Endothelial cell of umbilical vein (primary cell): ENCODE measurements around the gene DHRS9. TPM values are rescaled to one million over a fixed set of nuclear protein-coding genes. Genes with fewer than 3 reads are reported as not detected.

ENCODE experiments used
- BruUV-seq: library from RNA; stranded (reverse); fragments of 400-500 nt; replicated peaks from 2 replicates; lab custom pipeline; 2021; lab: Mats Ljungman, UMichigan
- CTCF ChIA-PET: fragments of 300-600, 350-600 bp; sonication (Branson Sonifier 250); formaldehyde crosslinking; loops from one replicate; lab custom pipeline; 2021; ENCODE audit warnings: antibody characterized with exemption, inconsistent platforms; lab: Charles Lee
- POLR2A ChIA-PET: fragments of 300-600, 350-600 bp; sonication (Branson Sonifier 250); formaldehyde crosslinking; loops from one replicate; lab custom pipeline; 2021; ENCODE audit warnings: antibody characterized with exemption, inconsistent platforms; lab: Charles Lee
- DNase-seq: peaks from one replicate; pipeline ENCODE4 v3.0.0-alpha.2; 2011; ENCODE audit warnings: low read depth, low spot score
- FAIRE-seq: peaks from 2 replicates; lab custom pipeline; 2011; peaks lifted over from hg19 to GRCh38; lab: Jason Lieb, UNC
- H2AFZ ChIP-seq: 2 replicates; pipeline ENCODE4 v1.6.0; 2012; ENCODE audit warnings: low read depth, low read length, control low read depth, inconsistent platforms
- H3K27ac ChIP-seq: 2 replicates; pipeline ENCODE4 v1.5.1; 2011; ENCODE audit warnings: low read depth, mild to moderate bottlenecking, control low read depth, low read length, moderate library complexity; ENCODE audit not compliant: insufficient read depth
- H3K27me3 ChIP-seq, 2 experiments: 2 replicates each; pipeline versions ENCODE4 v1.6.0 to v1.6.1; 2011; ENCODE audit warnings: low read length in 2 of 2, mixed read lengths in 1 of 2; ENCODE audit not compliant: control insufficient read depth in 2 of 2, insufficient read depth in 2 of 2
- H3K36me3 ChIP-seq, 2 experiments: 2 replicates in 1 of 2; 3 replicates in 1 of 2; pipeline ENCODE4 v1.5.1; 2011; ENCODE audit warnings: low read length in 2 of 2, mild to moderate bottlenecking in 1 of 2, moderate library complexity in 1 of 2; ENCODE audit not compliant: control insufficient read depth in 2 of 2, insufficient read depth in 2 of 2; ENCODE audit errors: extremely low read depth in 1 of 2
- H3K4me1 ChIP-seq: 3 replicates; pipeline ENCODE4 v1.5.1; 2011; ENCODE audit warnings: mild to moderate bottlenecking, low read length; ENCODE audit not compliant: control insufficient read depth, insufficient read depth; ENCODE audit errors: extremely low read depth
- H3K4me2 ChIP-seq: 2 replicates; pipeline ENCODE4 v1.6.1; 2011; ENCODE audit warnings: low read length, control low read depth, mixed read lengths; ENCODE audit not compliant: insufficient read depth
- H3K4me3 ChIP-seq, 3 experiments: fragments of 200-600 bp in 1 of 3; sonication (generic), shearing (Covaris generic) in 1 of 3; replicated peaks in 1 of 3; 2 replicates each; pipeline ENCODE4 v1.5.1; 2011 to 2016; ENCODE audit warnings: control low read depth in 3 of 3, low read length in 3 of 3, mild to moderate bottlenecking in 2 of 3, inconsistent platforms in 1 of 3, low read depth in 1 of 3, moderate library complexity in 1 of 3; ENCODE audit not compliant: insufficient read depth in 1 of 3
- H3K79me2 ChIP-seq: 2 replicates; pipeline ENCODE4 v1.6.0; 2012; ENCODE audit warnings: low read length, inconsistent platforms; ENCODE audit not compliant: control insufficient read depth, insufficient read depth
- H3K9ac ChIP-seq: replicated peaks from 2 replicates; pipeline ENCODE3; 2011; ENCODE audit warnings: low read length, control low read depth; ENCODE audit not compliant: insufficient read depth; ENCODE audit errors: extremely low read depth
- H3K9me1 ChIP-seq: replicated peaks from 3 replicates; pipeline ENCODE4 v1.6.0; 2011; ENCODE audit warnings: mild to moderate bottlenecking, low read length; ENCODE audit not compliant: control insufficient read depth, insufficient read depth; ENCODE audit errors: extremely low read depth
- H3K9me3 ChIP-seq: replicated peaks from 2 replicates; pipeline ENCODE4 v1.5.1; 2012; ENCODE audit warnings: low read length, inconsistent platforms; ENCODE audit not compliant: control insufficient read depth, insufficient read depth
- H4K20me1 ChIP-seq: replicated peaks from 2 replicates; pipeline ENCODE3; 2011; ENCODE audit warnings: mild to moderate bottlenecking, low read length; ENCODE audit not compliant: control insufficient read depth, insufficient read depth; ENCODE audit errors: extremely low read depth
- CTCF ChIP-seq, 2 donors: IDR thresholded peaks; 1 replicate in 1 of 2; 2 replicates in 1 of 2; pipeline ENCODE4 v1.5.1; 2011; ENCODE audit warnings: low read length in 2 of 2, mild to moderate bottlenecking in 2 of 2, moderate library complexity in 2 of 2, control low read depth in 1 of 2, inconsistent platforms in 1 of 2, low read depth in 1 of 2; ENCODE audit not compliant: insufficient read depth in 1 of 2; ENCODE audit errors: extremely low read depth in 1 of 2
- EZH2 ChIP-seq: IDR thresholded peaks from 2 replicates; pipeline ENCODE4 v1.6.1; 2012; ENCODE audit warnings: borderline replicate concordance, low read depth, mild to moderate bottlenecking, moderate library complexity, low read length, inconsistent platforms; ENCODE audit not compliant: severe bottlenecking
- FOS ChIP-seq: IDR thresholded peaks from 2 replicates; pipeline ENCODE4 v1.6.1; 2011; ENCODE audit warnings: mild to moderate bottlenecking, low read length, moderate library complexity, borderline replicate concordance; ENCODE audit not compliant: insufficient read depth
- GATA2 ChIP-seq: IDR thresholded peaks from 2 replicates; pipeline ENCODE4 v1.7.0; 2011; ENCODE audit warnings: low read depth, mild to moderate bottlenecking, moderate library complexity, mixed read lengths, low read length; ENCODE audit not compliant: insufficient read length, insufficient read depth
- JUN ChIP-seq: IDR thresholded peaks from 2 replicates; pipeline ENCODE4 v1.6.1; 2011; ENCODE audit warnings: borderline replicate concordance, low read depth; ENCODE audit not compliant: insufficient read length, insufficient read depth
- MYC ChIP-seq: IDR thresholded peaks from one replicate; pipeline ENCODE4 v1.6.1; 2011; ENCODE audit warnings: mild to moderate bottlenecking, low read depth, low read length
- POLR2A ChIP-seq: IDR thresholded peaks from 2 replicates; pipeline ENCODE4 v1.6.1; 2012; ENCODE audit warnings: low read depth, mild to moderate bottlenecking, control low read depth, low read length
- POLR2AphosphoS5 ChIP-seq: IDR thresholded peaks from 2 replicates; pipeline ENCODE4 v1.6.1; 2012; ENCODE audit warnings: low read depth, mild to moderate bottlenecking, control low read depth, low read length, moderate library complexity; ENCODE audit not compliant: insufficient read depth
- dilution Hi-C: fragments of 300-500 bp; cut with MboI; formaldehyde crosslinking; loops from one replicate; pipeline ENCODE4 v1.15.0; 2019; ENCODE audit warnings: low sequenced_read_pairs; ENCODE audit not compliant: extremely low pct_ligation_motif_present
- intact Hi-C: fragments of 100-400 bp; cut with micrococcal nuclease; formaldehyde crosslinking; loops from one replicate; pipeline ENCODE4 v1.10.0; 2022
- polyA plus RNA-seq, 4 experiments: library from polyadenylated mRNA; depleted of rRNA in 3 of 4; stranded (reverse) in 3 of 4; unstranded in 1 of 4; fragments of >200 nt; gene quantifications; 2 replicates each; pipeline versions ENCODE4 v1.2.1 to v1.2.3, GENCODE V29; 2011 to 2012; ENCODE audit warnings: missing spikeins in 1 of 4
- total RNA-seq: library from RNA; stranded (reverse); gene quantifications from 2 replicates; pipeline ENCODE4 v1.2.3, GENCODE V29; 2021
- TF ChIP-seq, protein P1 (sequence below): IDR thresholded peaks from 2 replicates; pipeline ENCODE4 v1.6.1; 2011; ENCODE audit not compliant: insufficient read depth, insufficient read length

DHRS9 gene
- total and polyA plus RNA-seq, 2 donors (not counting 3 experiments of a cell fraction or from before 2014, with no cell fraction given) = 0.40 TPM; not detected in 1

DNA sequence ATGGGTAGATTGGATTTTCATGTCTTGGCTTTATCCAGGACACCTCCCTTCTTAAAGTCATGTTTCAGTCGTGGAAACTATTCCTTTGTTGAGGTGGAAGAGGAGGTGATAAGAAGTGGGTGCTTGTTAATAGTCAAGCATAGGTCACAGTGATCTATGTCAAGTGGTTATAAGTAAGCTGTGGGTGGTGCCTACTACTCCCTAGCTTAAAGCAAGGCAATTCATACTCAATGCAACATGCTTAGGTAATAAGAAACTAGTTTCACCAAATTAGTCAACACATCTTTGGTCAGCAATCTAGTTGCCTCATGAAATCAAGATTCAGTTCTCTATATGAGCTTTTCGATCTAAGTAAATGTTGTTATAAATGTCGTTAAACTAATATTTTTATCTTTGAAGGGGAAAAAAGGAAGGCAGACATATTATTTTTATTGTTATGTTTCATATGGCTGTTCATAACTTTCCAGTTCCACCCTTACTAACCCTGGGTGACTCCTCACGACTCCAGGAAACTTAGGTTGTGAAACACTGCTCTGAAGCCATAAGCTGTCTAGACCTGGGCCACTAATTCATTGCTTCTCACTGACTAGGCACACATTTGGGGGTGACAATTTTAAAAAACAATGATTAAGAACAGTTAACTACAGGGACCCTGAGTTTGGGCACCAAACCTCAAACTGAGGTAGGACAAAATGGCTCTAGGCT lies 32.5 kb upstream of the DHRS9 start:
- no peak overlapping the region for H3K9ac ChIP-seq
- dilution Hi-C loops (no loop called here), intact Hi-C loops (no loop called here)
- no peak overlapping the region for H3K4me2 ChIP-seq
- no peak for TF ChIP-seq FOS
- TF ChIP-seq, protein P1, sequence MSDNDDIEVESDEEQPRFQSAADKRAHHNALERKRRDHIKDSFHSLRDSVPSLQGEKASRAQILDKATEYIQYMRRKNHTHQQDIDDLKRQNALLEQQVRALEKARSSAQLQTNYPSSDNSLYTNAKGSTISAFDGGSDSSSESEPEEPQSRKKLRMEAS = no peak
- TF ChIP-seq EZH2 = no peak
- no peak for TF ChIP-seq MYC
- no peak for TF ChIP-seq GATA2
- TF ChIP-seq POLR2A = no peak
- no peak for TF ChIP-seq POLR2AphosphoS5
- no peak for TF ChIP-seq CTCF (IDR thresholded peaks at IDR 0.05; ENCODE audit: extremely low read depth in 1 of 2, insufficient read depth in 1 of 2, low read depth in 1 of 2, low read length in 2 of 2)
- no peak for TF ChIP-seq JUN
- no peaks in the 10 kb centered on the region for H3K4me1 ChIP-seq
- CTCF ChIA-PET = no interaction called here
- H3K9me1 ChIP-seq = no peaks in the 10 kb centered on the region
- no peak overlapping the region for H2AFZ ChIP-seq
- no peaks in the 10 kb centered on the region for H3K36me3 ChIP-seq
- H3K27me3 ChIP-seq = no peaks in the 10 kb centered on the region
- DNase-seq (no peak), FAIRE-seq (no peak)
- H3K79me2 ChIP-seq = no peaks in the 10 kb centered on the region
- no peaks in the 10 kb centered on the region for H4K20me1 ChIP-seq
- POLR2A ChIA-PET = no interaction called here
- no TSS peak for BruUV-seq
- no peaks in the 10 kb centered on the region for H3K9me3 ChIP-seq
- no peak overlapping the region for H3K4me3 ChIP-seq
- H3K27ac ChIP-seq = no peak overlapping the region
